Right lung (tissue), 5 donors: ENCODE data around the gene PCNX2. TPM values are rescaled to one million over a fixed set of nuclear protein-coding genes. Genes with fewer than 3 reads are reported as not detected.

ENCODE experiments used
- DNase-seq, 2 donors: peaks; one replicate each; pipeline ENCODE4 v3.0.0-alpha.2; 2013
- polyA plus RNA-seq, 5 donors: library from polyadenylated mRNA; unstranded; fragments of 120-200 nt; gene quantifications; one replicate each; pipeline versions ENCODE4 v1.2.1 to v1.2.3, GENCODE V29; 2013; ENCODE audit warnings: inconsistent platforms in 1 of 5, low replicate concordance in 1 of 5; ENCODE audit not compliant: insufficient read length in 5 of 5, insufficient read depth in 1 of 5

The PCNX2 gene
- polyA plus RNA-seq, 5 donors: 8.2 to 13.1 (median 12.6) TPM

DNA sequence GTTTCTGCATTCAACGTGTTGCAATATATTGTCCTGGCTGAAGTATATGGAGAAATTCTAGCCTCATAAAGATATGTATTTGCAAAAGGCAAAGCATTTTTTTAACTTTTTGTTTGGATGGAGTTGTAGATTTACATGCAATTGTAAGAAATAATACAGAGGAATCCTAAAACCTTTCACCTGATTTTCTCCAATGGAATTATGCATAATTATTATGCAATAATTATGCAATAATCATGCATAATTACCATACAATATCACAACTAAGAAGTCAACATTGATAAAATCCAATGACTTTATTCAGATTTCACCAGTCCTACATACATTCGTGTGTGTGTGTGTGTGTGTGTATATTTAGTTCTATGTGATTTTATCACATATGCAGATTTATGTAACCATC is 24.5 kb upstream of the PCNX2 start:
- DNase-seq: no peak

DNA sequence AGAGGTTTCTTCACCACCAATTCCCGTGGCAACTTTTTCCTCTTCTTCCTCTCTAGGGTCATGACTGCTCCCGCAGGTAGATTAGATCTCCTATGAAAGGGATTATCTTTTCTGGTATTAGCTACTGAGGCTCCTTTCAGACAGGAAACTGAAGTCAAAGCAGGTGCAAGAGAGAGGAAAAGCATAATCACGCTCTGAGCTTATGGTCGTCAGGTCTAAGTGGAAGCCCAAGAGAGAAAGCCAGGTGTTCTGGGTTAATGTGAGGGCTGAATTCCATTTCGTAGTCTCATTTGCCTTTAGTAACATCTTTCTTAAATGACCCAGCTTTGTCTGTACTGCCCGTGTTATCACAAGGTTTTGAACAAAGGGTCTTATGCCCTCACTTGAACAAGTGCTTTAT is 23.7 kb upstream of the PCNX2 start:
- no peak for DNase-seq

GRCh38 chr1:233316473-233316872 is 20.9 kb upstream of the PCNX2 start:
- no peak for DNase-seq

- DNase-seq: no peak
Observed at GRCh38 chr1:233315718-233316301, 20.3 kb upstream of the PCNX2 start.

GRCh38 chr1:233313434-233314155 is 18.1 kb upstream of the PCNX2 start:
- DNase-seq: no peak

DNA sequence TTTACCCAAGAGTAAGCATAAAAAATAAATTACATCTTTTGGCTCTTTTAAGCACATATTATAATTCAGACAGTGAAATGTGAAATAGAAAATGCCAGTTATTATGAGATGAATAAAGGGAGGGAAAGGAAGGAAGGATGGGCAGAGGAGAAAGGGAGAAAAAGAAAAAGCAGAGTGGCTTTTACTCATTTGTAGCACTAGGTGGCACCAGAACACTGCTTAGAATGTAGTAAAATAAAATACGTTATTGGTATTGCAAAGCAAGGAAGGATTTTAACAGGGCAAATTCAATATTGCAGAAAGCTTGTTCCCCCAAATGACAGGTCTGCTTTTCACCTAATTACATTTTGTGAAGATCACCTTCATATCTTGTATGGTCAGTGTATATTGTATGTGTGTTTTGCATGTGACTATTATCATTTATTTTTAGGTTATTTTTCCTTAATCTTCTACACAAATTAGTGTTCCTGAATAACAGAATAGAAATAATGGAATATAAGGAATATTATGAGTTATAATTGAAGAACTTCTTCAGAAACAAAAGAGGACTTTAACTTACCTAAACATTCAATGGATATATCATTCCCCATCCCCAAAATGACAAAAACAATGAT is 9.1 kb upstream of the PCNX2 start:
- DNase-seq: no peak

DNA sequence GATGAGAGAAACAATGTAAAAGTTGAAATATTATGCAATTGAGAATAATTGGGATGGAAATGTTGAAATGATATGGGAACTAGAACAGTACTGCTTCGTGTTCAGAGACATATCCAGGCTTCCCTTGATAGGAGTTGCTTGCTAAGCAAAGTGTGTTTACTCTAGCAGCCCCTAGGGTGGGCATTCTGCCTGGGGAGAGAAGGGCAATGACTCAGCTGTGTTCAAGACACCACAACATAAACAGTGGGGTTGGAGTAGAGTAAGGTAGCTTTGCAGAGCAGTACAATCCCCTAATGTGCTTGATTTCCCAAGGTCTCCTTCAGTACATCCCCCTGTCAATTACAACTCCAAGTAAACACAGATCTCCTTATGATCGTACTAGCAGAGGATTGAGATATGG is 4.8 kb upstream of the PCNX2 start:
- no peak for DNase-seq

DNA sequence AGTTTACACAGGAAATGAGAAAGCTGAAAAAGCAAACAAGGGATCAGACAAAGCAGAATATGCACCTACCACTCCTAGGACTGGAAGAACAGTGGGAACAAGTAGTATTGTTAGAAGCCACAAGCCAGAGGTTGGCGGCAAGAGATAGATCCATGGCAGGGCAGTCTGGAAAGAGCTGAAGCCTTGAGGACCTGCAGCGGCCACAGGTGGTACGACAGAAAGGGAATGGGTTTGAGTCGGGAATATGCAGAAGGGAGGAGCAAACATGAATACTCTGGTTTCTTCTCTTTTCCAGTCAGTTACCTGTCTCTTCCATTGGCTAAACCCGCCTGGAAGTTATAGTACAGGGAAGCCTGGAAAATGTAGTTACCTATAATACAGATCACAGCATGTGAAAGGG is 3.9 kb upstream of the PCNX2 start:
- DNase-seq: no peak

- DNase-seq: no peak
Observed at GRCh38 chr1:233295975-233296322, 424 bp upstream of the PCNX2 start.

GRCh38 chr1:233294913-233295236 is 650 bp downstream of the PCNX2 start:
- no peak for DNase-seq

DNA sequence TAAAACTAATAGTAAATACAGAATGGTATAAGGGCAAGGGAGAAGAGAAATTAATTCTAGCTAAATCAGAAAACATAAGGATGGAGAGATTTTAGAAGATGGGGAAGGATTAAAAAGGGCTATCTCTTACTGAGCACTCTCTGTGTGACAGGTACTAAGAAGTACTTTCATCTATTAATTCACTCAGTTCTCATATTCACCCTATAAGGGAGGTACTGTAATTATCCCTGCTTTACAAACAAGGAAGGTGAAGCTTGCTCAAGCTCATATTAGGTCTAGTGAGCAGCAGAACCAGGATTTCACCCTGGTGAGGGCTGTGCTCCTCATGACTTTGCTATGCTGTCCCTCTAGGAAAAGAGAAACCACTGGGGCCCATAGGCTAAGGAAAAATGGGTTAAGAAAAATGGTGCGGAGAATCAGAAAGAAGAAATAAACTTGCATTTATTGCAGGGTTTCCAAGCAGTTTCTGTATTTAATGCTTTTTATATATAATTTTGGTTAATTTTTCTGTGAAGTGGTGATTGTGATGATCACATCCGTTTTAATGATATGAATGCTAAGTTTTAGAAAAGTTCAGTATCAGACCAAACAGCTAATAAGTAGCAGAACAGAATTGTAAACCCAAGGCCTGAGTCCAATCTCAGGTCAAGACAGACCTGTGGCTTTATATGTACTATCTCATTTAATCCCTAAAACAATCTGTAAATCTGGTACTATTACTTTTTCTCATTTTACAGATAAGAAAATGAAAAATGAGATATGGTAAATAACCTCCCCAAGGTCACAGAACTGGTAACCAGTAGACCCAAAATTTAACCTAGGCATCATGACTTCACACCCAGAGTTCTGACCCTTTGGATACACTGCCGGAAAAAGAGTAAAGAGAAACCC is 1.7 kb downstream of the PCNX2 start:
- no peak for DNase-seq

DNA sequence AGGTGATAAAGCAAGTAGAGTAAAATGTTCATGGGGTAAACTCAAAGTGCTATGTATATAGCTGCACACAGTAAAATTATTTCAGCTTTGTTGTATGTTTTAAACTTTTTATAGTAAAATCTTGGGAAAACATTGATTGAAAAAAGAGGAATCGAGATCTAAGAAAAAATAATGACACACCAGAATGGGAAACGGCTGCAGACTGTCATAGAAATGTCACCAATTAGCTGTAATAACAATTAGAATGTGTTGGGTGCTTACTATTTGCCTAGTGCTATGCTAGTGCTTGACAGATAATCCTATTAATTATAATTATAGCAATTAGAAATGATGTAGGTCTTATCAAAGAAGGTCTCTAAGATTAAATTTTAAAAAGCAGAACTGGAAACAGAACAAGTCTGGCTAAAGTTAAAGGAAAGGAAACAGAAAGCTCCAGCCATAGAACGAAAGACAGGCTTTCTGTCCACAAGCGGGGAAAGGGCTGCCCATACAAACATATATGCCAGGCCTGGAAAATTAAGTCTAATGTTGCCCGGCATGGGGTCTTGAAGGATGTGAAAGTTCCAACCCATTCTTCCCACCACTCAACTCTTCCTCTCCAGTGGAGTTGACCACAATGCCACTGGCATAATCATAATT is 5.0 kb downstream of the PCNX2 start:
- no peak for DNase-seq

DNA sequence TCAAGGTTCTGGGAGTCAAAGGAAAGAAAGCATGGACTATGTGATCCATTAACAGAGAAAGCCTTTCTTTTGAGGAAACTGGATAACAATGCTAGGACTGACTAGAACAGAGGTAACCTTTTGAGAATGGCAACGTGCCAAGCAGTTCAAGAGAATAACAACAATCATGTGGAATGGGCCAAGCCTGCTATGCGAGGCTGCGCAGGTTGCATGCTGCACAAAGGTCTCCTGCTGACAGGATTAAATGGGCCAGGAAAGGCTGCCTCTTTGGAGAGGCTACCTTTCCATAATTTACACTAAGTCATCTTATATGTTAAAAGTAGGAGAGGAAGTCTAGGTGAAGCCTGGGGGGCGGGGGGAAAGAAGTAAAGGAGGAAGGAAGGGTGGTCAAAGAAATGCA is 5.8 kb downstream of the PCNX2 start:
- no peak for DNase-seq

GRCh38 chr1:233282582-233282886 is 13.0 kb downstream of the PCNX2 start:
- no peak for DNase-seq

DNA sequence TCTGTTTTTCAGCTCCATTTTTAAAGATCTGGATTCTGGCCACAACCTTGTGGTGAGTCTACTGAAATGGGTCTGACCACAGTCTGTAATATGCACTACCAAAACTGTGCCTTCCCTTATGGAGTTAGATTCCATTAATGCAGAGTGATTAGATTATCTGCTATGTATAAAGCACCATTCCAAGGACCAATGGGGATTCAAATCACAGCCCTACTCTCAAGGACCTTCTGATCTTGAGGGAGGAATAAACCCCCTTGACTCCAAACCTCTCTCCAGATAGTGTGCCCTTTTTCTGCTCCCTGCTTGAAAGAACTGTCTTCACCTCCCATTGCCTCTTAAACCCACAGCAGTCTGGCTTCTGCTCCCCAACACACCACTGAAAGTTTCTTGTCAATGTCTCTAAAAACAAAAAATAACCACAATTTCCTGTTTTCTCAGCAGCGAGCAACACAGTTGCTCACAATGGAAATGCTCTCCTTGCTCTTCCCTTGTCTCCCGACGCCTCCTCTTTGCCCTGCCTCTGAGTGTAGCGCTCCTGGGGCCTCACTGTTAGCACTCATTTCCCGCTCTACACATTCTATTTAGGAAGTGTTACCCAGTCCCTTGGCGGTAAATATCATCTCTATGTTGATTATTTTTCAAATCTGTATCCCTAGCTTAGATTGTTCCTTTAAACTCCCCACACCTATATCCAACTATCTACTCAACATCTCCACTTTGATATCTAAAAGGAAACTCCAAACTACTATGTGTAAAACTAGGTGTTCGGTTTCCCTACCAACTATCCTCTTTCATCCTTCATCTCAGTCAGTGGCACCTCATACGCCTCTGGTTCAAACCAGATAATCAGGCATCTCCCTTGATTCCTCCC is 13.6 kb downstream of the PCNX2 start:
- DNase-seq: no peak

DNA sequence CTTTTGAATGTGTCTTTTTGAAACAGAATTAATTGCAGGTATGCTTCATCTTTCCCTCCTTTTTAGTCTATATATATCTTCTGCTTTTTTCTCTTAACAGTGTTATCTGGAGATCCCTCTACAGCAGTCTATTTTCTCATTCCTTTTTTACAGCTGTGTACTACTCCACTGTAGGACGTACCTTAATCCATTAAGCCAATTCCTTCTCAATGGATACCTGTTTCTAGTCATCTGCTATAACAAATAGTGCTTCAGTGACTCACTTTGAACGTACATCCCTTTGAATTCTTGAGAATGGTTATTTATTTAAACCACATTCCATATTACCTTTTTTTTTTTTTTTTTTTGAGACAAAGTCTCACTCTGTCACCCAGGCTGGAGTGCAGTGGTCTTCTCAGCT is 15.6 kb downstream of the PCNX2 start:
- DNase-seq: no peak

- no peak for DNase-seq
Observed at GRCh38 chr1:233278631-233279030, 16.9 kb downstream of the PCNX2 start.

- no peak for DNase-seq
Observed at GRCh38 chr1:233277637-233278606, 17.6 kb downstream of the PCNX2 start.

DNA sequence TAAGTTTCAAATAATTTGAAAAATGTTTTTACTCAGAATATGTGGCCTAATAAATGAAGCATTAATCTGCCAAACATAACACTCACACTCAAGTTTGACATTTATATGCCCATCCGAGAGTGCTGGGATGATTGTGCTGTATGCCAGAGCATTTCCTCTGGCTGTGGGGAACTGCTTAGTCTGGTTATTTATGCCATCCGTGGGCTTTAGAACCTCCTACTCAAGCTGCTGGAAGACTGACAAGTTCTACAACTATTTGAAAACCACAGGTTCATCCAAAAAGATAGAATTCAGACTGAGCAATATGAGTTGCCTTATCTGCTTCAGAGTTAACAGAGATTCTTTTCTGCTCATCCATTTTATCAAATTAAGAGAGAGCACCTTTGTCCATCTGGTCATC is 25.9 kb downstream of the PCNX2 start:
- no peak for DNase-seq

GRCh38 chr1:233268389-233269022 is 27.0 kb downstream of the PCNX2 start:
- DNase-seq: no peak
